Transverse colon (tissue), 4 donors: ENCODE measurements around the gene RSPRY1. TPM values are rescaled to one million over a fixed set of nuclear protein-coding genes. Genes with fewer than 3 reads are reported as not detected.

ENCODE experiments used
- DNase-seq: peaks from one replicate; pipeline ENCODE4 v3.0.0-alpha.2; 2019
- H3K27ac ChIP-seq, 4 donors: fragments of 200-600 bp; sonication (generic); 2 replicates each; pipeline ENCODE4 v1.5.1; 2016 to 2018; ENCODE audit warnings: inconsistent platforms in 4 of 4
- H3K27me3 ChIP-seq: fragments of 200-600 bp; sonication (generic); 2 replicates; pipeline ENCODE4 v1.5.1; 2017; ENCODE audit warnings: inconsistent platforms
- H3K36me3 ChIP-seq, 4 donors: fragments of 200-600 bp; sonication (generic); 2 replicates each; pipeline ENCODE4 v1.5.1; 2017 to 2019; ENCODE audit warnings: inconsistent platforms in 4 of 4
- H3K4me1 ChIP-seq, 4 donors: fragments of 200-600 bp; sonication (generic); 2 replicates each; pipeline ENCODE4 v1.5.1; 2017 to 2020; ENCODE audit warnings: inconsistent platforms in 4 of 4
- H3K4me3 ChIP-seq, 4 donors: fragments of 200-600 bp; sonication (generic); 1 replicate in 1 of 4; 2 replicates in 3 of 4; pipeline versions ENCODE4 v1.5.1 to v1.6.1; 2017 to 2019; ENCODE audit warnings: inconsistent platforms in 4 of 4
- H3K9me3 ChIP-seq, 2 donors: fragments of 200-600 bp; sonication (generic); 2 replicates each; pipeline ENCODE4 v1.5.1; 2017 to 2019; ENCODE audit warnings: inconsistent platforms in 2 of 2
- CTCF ChIP-seq, 5 experiments: fragments of 200-600 bp in 3 of 5; fragments of 450-650 bp in 2 of 5; sonication (generic) in 3 of 5; IDR thresholded peaks; 1 replicate in 2 of 5; 2 replicates in 3 of 5; pipeline ENCODE4 v1.5.1; 2016 to 2017; ENCODE audit warnings: antibody characterized with exemption in 5 of 5, inconsistent platforms in 3 of 5, mild to moderate bottlenecking in 2 of 5, moderate library complexity in 1 of 5
- EP300 ChIP-seq: sonication (generic); formaldehyde crosslinking; IDR thresholded peaks from one replicate; pipeline ENCODE4 v1.6.1; 2017; ENCODE audit warnings: antibody characterized with exemption, low read depth
- POLR2A ChIP-seq: fragments of 450-650 bp; IDR thresholded peaks from one replicate; pipeline ENCODE4 v1.6.1; 2016; ENCODE audit warnings: antibody characterized with exemption, mild to moderate bottlenecking, moderate library complexity
- POLR2AphosphoS5 ChIP-seq, 3 donors: sonication (generic); formaldehyde crosslinking; IDR thresholded peaks; one replicate each; pipeline ENCODE4 v1.6.1; 2016; ENCODE audit warnings: antibody characterized with exemption in 3 of 3
- WGBS, 2 donors: methylation state at CpG; one replicate each; pipeline ENCODE4 v1.1.5; 2018; ENCODE audit warnings: low coverage in 1 of 2; 5-methylcytosine and 5-hydroxymethylcytosine counted together
- in situ Hi-C, 4 donors: fragments of 200-750 bp; cut with MboI; loops; one replicate each; pipeline versions ENCODE4 v1.15.0 to v1.15.1; 2017; ENCODE audit warnings: low sequenced_read_pairs in 3 of 4, low pct_ligation_motif_present in 1 of 4, low pct_unique_long_range_greater_than_20kb in 1 of 4
- intact Hi-C: fragments of 100-400 bp; cut with DNase I; formaldehyde crosslinking; loops from one replicate; pipeline ENCODE4 v1.15.1; 2023; ENCODE audit warnings: low total_unique reads
- total RNA-seq, 4 donors: library from RNA; depleted of rRNA; stranded (reverse); fragments of >200 nt; gene quantifications; one replicate each; pipeline ENCODE4 v1.1.0, GENCODE V29; 2016

RSPRY1 gene
- total RNA-seq, 4 donors from 2014 or later, result 17.1 to 58.4 (median 44.5) TPM

GRCh38 chr16:57226701-57227621 lies 40.8 kb downstream of the RSPRY1 start:
- intact Hi-C loops, result no loop called here
- H3K27ac ChIP-seq, result no peak overlapping the region
- no peaks in the 10 kb centered on the region for H3K9me3 ChIP-seq
- TF ChIP-seq CTCF (IDR thresholded peaks at IDR 0.05), result no peak
- peaks cover 0 to 82% (median 38%) of the 10 kb centered on the region in 4 donors for H3K36me3 ChIP-seq
- no peaks in the 10 kb centered on the region for H3K27me3 ChIP-seq
- in situ Hi-C loops, result no loop called here
- DNase-seq, result no peak
- WGBS, 2 donors, result 75 to 98% methylated on average over 1 to 4 of the region's 4 CpGs
- no peaks in the 10 kb centered on the region for H3K4me1 ChIP-seq
- H3K4me3 ChIP-seq, result no peak overlapping the region

GRCh38 chr16:57229079-57229478 lies 43.0 kb downstream of the RSPRY1 start:
- in situ Hi-C loops (no loop called here), intact Hi-C loops (no loop called here)
- Histone ChIP-seq H3K4me3 (no peak overlapping the region), H3K9me3 (no peaks in the 10 kb centered on the region), H3K4me1 (peaks cover 0 to 2% (median 0%) of the 10 kb centered on the region in 4 donors), H3K27me3 (no peaks in the 10 kb centered on the region), H3K27ac (no peak overlapping the region), H3K36me3 (peaks cover 0 to 80% (median 38%) of the 10 kb centered on the region in 4 donors)
- TF ChIP-seq CTCF (IDR thresholded peaks at IDR 0.05), result no peak
- TF ChIP-seq POLR2AphosphoS5 (IDR thresholded peaks at IDR 0.05), result no peak
- TF ChIP-seq EP300, result no peak
- TF ChIP-seq POLR2A, result no peak
- no peak for DNase-seq
- WGBS, 2 donors, result 72 to 88% methylated on average over 1 of the region's 1 CpG

- H3K27ac ChIP-seq, result no peak overlapping the region
- TF ChIP-seq POLR2A (no peak), EP300 (no peak), POLR2AphosphoS5 (IDR thresholded peaks at IDR 0.05) (no peak), CTCF (IDR thresholded peaks at IDR 0.05) (no peak)
- H3K27me3 ChIP-seq, result no peaks in the 10 kb centered on the region
- H3K36me3 ChIP-seq, result peaks cover 0 to 64% (median 27%) of the 10 kb centered on the region in 4 donors
- no peak for DNase-seq
- H3K4me3 ChIP-seq, result no peak overlapping the region
- H3K9me3 ChIP-seq, result no peaks in the 10 kb centered on the region
- intact Hi-C loops, result no loop called here
- in situ Hi-C loops, result no loop called here
- peaks cover 0 to 17% (median 3%) of the 10 kb centered on the region in 4 donors for H3K4me1 ChIP-seq
- 91 to 100% methylated on average over 1 to 3 of the region's 3 CpGs for WGBS, 2 donors
Observed at GRCh38 chr16:57231821-57232350, 45.8 kb downstream of the RSPRY1 start.

GRCh38 chr16:57233944-57234706 lies 48.0 kb downstream of the RSPRY1 start:
- Histone ChIP-seq H3K27ac (peak overlapping the region in 2 of 4 donors; percentile 34 to 38), H3K27me3 (no peaks in the 10 kb centered on the region), H3K4me1 (peaks cover 0 to 17% (median 3%) of the 10 kb centered on the region in 4 donors), H3K4me3 (no peak overlapping the region), H3K36me3 (peaks cover 0 to 79% (median 20%) of the 10 kb centered on the region in 4 donors), H3K9me3 (no peaks in the 10 kb centered on the region)
- 92 to 93% methylated on average over 9 of the region's 9 CpGs for WGBS, 2 donors
- TF ChIP-seq POLR2AphosphoS5 (IDR thresholded peaks at IDR 0.05) (no peak), EP300 (no peak)
- in situ Hi-C loops, result no loop called here
- intact Hi-C loops, result no loop called here
- no peak for DNase-seq
